ENCODE measurements around the gene CAPNS1. TPM values are rescaled to one million over a fixed set of nuclear protein-coding genes. Genes with fewer than 3 reads are reported as not detected.
"Not testable (repeated sequence)": the region's sequence is repeated elsewhere in the genome, so short reads cannot be mapped to it uniquely, and the experiment has no call there.

The CAPNS1 gene
- total RNA-seq, 1 donor from 2014 or later = 147 TPM

DNA sequence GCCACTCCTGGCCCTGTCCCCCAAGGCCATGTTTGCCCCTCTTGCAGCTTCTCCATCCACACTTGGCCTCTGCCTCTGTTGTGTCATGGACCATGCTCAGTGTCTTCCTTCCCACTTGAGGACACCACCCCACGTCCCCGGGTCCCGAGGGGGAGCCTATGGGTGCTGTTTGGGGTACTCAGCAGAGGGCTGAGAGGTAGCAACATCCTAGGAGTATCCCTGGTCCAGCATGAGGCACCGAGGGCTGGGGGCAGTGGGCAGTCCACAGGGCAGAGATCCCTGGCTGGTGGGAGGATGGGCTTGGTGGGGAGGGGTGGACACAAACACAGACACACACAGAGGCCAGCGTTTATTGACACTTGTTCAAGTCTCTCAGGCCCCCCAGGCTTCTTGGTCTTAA lies 10.7 kb downstream of the CAPNS1 start:
- no peak for DNase-seq (ENCODE audit: low spot score)

DNA sequence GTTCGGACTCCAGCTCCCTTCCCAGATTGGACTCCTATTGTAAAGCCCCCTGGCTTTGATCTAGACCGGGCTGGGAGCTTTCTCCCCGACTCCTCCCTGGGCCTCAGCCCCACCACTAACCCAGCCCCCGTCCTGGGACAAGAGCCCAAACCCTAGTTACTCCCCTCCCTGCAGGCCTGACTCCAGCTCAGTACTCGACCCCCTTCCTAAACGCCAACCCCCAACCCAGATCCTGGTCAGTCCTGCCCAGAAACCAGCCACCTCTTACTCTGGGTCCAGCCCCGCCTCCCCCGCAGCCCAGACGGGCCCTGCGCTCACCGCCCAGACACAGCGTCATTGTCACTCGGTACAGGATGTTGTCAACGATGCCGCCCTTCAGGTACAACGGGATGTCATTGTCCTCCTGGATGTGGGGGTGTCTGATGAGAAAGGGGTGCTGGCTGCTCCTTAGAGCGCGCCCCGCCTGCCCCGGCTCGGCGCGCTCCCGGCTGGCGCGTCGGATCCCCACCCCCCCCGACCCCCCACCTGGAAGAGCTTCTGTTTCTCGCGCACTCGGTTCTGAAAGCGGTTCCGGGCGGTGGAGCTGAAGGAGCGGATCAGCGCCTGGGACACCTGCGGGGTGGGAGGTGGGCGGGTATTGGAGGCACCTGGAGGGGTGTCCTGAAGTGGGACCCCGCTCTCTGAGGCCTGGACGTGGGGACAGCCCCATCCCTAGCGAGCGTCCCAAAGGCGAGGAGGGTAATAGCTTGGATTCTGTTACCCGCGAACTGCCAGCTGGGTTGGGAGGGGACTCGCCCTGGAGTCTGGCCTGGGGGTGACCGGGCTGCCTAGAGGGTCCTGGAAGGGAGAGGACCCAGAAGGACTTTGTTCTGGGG lies 11.5 kb downstream of the CAPNS1 start:
- peak; percentile 79 for DNase-seq (ENCODE audit: low spot score)

DNA sequence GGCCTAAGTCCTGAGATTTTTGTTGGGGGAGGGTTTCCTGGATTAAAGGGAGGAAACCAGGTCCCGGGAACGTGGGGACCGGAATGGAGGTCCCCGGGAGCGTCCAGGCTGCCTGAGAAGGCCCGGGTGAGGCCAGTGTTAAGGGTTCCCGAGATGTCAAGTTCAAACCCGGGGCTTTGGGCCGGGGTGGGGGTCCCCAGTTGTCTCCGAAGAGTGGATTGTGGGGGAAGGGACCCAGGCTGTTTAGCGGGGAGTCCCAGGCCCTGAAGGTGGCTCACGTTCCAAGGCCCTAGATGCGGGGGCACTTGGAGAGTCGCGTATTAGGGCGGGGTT lies 12.1 kb downstream of the CAPNS1 start:
- DNase-seq (ENCODE audit: low spot score) = no peak

DNA sequence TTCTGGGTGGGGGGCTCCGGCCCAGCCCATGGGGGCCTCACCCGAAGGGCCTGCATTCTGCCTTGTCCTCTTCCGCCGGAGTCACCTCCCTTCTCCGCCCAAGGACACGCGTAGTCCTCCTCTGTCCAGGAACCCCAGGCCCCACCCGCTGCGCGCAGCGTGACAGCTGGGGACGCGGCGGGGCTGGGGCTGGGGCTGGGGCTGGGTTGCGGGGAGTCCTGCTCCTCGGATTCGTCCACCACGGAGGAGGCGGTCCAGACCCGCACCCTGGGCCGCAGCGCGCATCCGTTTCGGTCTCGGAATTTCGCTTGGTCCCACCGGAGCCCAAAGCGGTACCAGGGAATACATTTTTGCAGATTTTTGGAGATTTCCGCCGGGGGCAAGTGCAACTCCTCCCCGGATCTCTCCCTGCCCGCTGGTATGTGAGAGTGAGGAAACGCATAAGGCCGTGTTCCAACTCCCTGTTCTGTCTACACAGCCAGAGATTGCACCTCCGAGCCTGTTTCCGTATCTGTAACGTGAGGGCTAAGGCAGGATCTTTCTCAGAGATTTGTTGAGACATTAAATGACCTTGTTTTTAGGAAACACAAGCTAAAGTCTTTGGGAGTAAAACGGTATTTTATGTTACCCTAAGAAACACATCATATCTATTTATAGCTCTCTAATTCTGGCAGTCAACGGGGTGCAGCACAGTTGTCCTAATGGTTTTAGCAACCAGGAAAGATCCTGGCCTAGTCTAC lies 12.7 kb downstream of the CAPNS1 start, which contains the start of gene COX7A1:
Gene COX7A1 (minus strand): TSS at position 96 of the 740 bp plus-strand sequence. CDS start 40 bp downstream, at position 56.
- DNase-seq (ENCODE audit: low spot score) = peak; percentile 71

DNA sequence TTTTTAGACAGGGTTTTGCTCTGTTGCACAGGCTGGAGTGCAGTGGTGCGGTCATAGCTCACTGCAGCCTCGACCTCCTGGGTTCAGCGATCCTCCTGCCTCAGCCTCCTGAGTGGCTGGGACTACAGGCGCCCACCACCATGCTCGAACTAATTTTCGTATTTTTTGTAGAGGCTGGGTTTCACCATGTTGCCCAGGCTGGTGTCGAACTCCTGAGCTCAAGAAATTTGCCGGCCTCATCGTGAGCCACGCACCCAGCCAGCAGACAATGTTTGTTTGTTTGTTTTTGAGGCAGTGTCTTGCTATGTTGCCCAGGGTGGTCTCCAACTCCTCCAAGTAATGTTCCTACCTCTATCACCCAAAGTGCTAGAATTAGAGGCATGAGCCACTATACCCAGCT lies 13.3 kb downstream of the CAPNS1 start:
- DNase-seq (ENCODE audit: low spot score) = no peak

DNA sequence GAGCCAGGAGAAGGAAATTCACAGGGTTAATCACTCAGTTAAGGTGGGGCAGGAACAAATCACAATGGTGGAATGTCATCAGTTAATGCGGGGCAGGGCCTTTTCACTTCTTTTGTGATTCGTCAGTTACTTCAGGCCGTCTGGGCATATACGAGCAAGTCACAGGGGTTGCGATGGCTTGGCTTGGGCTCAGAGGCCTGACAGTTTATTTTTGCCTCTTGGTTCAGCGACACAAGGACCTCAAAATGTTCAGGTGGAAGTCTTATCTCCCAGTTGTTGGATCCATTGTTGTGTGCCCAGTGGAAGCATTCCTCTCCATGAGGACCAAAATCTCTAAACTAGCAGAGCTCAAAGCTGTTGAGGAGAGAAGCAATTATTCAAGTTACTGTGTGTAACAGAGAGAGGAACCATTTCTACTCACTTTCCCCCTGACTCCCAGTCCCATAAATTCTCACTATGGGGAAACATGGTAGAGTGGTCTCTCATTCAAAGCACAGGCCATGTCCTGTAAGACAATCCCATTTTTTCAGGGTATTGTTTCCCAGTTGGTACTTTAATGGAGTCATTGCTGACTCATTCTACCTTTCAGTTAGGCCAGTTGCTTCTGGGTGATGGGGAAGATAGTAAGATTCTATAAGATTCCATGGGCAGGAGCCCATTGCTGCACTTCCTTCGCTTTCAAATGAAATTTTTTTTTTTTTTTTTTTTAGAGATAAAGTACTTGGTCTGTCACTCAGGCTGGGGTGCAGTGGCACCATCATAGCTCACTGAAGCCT lies 21.1 kb downstream of the CAPNS1 start:
- no peak for DNase-seq (ENCODE audit: low spot score)

DNA sequence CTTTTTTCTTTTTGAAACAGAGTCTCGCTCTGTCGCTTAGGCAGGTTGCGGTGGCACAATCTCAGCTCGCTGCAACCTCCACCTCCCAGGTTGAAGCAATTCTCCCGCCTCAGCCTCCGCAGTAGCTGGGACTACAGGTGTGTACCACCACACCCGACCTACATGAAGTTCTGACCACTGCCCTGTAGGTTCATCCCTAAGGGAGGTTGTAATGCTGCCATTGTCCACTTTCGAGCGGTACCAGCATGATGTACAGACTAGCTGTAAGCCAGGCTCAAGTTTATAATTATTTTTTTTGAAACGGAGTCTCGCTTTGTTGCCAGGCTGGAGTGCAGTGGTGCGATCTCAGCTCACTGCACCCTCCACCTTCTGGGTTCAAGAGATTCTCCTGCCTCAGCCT lies 23.9 kb downstream of the CAPNS1 start:
- no peak for DNase-seq (ENCODE audit: low spot score)

DNA sequence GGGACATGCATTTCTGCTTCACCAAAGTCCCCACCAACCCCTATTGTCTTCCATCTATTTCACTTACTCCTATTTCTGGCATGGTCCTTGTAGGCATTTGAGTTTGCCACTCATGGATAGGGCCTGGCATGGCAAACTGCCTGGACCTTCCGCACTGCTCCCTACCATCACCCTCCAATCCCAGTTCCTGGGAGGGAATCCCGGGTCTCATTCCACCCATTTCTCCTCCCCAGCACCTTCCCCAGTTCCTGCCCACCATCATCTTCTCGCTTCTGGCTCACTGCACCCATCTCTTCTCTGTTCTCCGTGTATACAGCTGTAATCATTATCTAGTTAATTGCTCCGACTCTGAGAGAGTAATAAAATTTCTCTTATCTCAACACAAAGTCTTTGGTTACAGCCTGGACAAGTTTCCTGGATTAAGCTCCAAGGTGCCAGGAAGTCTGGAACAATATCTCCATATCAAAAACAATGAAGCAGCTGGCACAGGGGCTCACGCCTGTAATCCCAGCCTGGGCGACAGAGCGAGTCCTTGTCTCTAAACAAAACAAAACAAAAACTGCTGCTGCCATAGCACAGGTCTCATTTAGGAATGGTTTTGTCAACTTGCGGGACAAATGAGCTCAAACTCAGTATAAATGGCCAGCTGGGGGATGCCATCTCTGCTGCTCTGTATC lies 29.4 kb downstream of the CAPNS1 start:
- DNase-seq (ENCODE audit: low spot score) = no peak

DNA sequence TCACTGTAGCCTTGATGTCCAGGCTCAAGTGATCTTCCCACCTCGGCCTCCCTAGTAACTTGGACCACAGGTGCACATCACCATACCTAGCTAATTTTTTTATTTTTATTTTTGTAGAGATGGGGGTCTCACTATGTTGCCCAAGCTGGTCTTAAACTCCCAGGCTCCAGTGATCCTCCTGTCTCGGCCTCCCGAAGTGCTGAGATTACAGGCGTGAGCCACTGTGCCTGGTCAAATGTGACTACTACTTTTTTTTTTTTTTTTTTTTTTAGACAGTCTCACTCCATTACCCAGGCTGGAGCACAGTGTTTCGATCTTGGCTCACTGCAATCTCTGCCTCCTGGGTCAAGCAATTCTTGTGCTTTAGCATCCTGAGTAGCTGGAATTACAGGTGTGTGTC lies 33.0 kb downstream of the CAPNS1 start:
- no peak for DNase-seq (ENCODE audit: low spot score)

DNA sequence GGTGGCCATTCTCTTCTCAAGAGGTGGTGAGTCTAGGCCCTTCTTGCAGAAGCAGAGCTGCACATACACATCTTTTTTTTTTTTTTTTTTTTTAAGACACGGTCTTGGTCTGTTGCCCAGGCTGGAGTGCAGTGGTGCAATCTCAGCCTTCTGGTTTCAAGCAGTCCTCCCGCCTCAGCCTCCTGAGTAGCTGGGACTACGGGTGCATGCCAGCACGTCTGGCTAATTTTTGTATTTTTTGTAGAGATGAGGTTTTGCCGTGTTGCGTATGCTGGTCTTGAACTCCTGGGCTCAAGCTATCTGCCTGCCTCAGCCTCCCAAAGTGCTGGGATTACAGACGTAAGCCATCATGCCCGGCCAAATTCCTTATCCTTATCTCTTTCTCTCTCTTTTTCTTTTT lies 34.0 kb downstream of the CAPNS1 start:
- DNase-seq (ENCODE audit: low spot score) = not testable (repeated sequence)

DNA sequence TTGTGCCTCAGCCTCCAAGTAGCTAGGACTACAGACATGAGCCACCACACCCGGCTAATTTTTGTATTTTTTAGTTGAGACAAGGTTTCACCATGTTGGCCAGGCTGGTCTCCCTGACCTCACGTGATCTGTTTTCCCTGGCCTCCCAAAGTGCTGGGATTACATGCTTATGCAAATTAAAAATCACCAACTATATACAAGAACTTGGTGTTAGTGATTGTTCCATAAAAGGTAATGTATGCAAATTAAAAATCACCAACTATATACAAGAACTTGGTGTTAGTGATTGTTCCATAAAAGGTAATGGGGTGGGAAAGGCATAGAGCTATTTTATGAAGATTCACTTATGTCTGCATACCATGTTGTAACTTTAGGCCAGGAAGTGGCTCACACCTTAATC lies 39.2 kb downstream of the CAPNS1 start:
- not testable (repeated sequence) for DNase-seq (ENCODE audit: low spot score)

DNA sequence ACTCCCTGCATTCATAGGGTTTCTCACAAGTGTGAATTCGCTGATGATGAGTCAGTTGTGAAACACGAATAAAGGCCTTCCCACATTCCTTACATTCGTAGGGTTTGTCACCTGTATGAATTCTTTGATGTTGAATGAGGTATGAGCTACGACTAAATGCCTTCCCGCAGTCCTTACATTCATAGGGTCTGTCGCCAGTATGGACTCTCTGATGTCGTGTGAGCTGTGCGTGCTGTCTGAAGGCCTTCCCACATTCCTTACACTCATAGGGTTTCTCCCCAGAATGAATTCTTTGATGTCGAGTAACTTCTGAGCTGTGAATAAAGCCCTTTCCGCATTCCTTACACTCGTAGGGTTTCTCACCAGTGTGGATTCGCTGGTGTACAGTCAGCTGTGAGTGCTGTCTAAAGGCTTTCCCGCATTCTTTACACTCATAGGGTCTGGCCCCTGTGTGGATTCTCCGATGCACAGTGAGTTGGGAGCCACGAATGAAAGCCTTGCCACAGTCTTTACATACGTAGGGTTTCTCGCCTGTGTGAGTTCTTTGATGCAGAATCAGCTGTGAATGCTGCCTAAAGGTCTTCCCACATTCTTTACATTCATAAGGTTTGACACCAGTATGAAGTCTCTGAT lies 42.9 kb downstream of the CAPNS1 start:
- peak; percentile 45 for DNase-seq (ENCODE audit: low spot score)

DNA sequence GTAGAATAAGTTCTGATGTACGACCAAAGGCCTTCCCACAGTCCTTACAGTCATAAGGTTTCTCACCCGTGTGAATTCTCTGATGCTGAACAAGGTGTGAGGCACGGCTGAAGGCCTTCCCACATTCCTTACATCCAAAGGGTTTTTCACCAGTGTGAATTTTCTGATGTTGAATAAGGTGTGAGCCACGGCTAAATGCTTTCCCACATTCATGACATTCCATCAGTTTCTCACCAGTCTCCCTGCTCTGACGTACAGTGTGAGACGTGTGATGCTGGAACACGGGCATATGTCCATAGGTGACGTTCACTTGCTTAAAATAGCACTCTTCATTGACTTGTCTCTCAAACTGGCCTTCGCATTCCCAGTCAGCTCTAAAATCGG lies 43.4 kb downstream of the CAPNS1 start:
- no peak for DNase-seq (ENCODE audit: low spot score)

DNA sequence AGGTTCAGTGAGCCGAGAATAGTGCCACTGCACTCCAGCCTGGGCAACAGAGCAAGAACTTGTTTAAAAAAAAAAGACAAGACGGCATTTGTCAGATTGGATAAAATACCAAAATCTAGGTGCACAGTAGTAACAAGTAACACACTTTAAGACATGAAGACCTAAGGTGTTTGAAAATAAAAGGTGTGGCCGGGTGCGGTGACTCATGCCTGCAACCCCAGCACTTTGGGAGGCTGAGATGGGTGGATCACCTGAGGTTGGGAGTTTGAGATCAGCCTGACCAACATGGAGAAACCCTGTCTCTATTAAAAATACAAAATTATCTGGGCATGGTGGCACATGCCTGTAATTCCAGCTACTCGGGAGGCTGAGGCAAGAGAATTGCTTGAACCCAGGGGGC lies 46.9 kb downstream of the CAPNS1 start:
- DNase-seq (ENCODE audit: low spot score) = not testable (repeated sequence)

DNA sequence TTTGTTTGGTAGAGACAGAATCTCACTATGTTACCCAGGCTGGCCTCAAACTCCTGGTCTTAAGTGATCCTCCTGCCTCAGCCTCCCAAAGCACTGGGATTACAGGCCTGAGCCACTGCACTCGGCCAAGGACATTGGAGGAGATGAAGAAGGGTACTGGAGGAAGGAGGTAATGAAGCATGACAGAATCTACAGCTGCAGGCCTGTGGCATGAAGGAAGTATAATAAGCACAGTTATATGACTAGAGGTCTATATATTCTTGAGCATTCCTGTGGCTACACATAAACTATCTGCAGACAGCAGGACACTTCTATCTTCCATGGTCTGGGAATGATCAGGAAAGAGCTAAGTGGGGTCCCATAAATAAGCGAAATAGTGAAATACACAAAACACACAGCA lies 56.4 kb downstream of the CAPNS1 start:
- DNase-seq (ENCODE audit: low spot score) = no peak

DNA sequence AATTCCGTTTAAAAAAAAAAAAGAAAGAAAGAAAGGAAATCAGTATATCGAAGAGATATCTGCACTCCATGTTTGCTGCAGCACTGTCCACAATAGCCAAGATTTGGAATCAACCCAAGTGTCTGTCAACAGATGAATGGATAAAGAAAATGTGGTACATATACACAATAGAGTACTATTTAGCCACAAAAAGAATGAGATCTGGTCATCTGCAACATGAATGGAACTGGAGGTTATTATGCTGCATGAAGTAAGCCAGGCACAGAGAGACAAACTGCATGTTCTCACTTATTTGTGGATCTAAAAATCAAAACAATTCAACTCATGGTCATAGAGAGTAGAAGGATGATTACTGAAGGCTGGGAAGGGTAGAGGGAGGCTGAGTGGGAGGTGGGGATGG lies 58.3 kb downstream of the CAPNS1 start:
- no peak for DNase-seq (ENCODE audit: low spot score)

Other genes starting within 250 kb of the CAPNS1 start
- gene NFKBID, start 239.5 kb upstream of the CAPNS1 start, total RNA-seq (ENCODE audit: insufficient read depth, low replicate concordance) = 15.6 TPM
- not detected for gene HCST, start 237.5 kb upstream of the CAPNS1 start, total RNA-seq (ENCODE audit: insufficient read depth, low replicate concordance)
- gene TYROBP, start 231.8 kb upstream of the CAPNS1 start, total RNA-seq (ENCODE audit: insufficient read depth, low replicate concordance) = 28.4 TPM
- gene LRFN3, start 203.7 kb upstream of the CAPNS1 start, total RNA-seq (ENCODE audit: insufficient read depth, low replicate concordance) = 2.9 TPM
- 20.2 TPM for gene SDHAF1, start 144.9 kb upstream of the CAPNS1 start, total RNA-seq (ENCODE audit: insufficient read depth, low replicate concordance)
- 0.48 TPM for gene SYNE4, start 131.3 kb upstream of the CAPNS1 start, total RNA-seq (ENCODE audit: insufficient read depth, low replicate concordance)
- gene ALKBH6, start 125.9 kb upstream of the CAPNS1 start, total RNA-seq (ENCODE audit: insufficient read depth, low replicate concordance) = 27.2 TPM
- gene CLIP3, start 107.2 kb upstream of the CAPNS1 start, total RNA-seq (ENCODE audit: insufficient read depth, low replicate concordance) = 3.9 TPM
- 1.4 TPM for gene THAP8, start 85.8 kb upstream of the CAPNS1 start, total RNA-seq (ENCODE audit: insufficient read depth, low replicate concordance)
- gene WDR62, start 85.2 kb upstream of the CAPNS1 start, total RNA-seq (ENCODE audit: insufficient read depth, low replicate concordance) = 1.2 TPM
- gene OVOL3, start 28.9 kb upstream of the CAPNS1 start, total RNA-seq (ENCODE audit: insufficient read depth, low replicate concordance) = not detected
- 8.4 TPM for gene POLR2I, start 25.2 kb upstream of the CAPNS1 start, total RNA-seq (ENCODE audit: insufficient read depth, low replicate concordance)
- gene TBCB, start 24.6 kb upstream of the CAPNS1 start, total RNA-seq (ENCODE audit: insufficient read depth, low replicate concordance) = 61.6 TPM
- 4.3 TPM for gene COX7A1, start 12.4 kb downstream of the CAPNS1 start, total RNA-seq (ENCODE audit: insufficient read depth, low replicate concordance)
- gene ZNF565, start 74.6 kb downstream of the CAPNS1 start, total RNA-seq (ENCODE audit: insufficient read depth, low replicate concordance) = 4.3 TPM
- 70.5 TPM for gene ZNF146, start 75.0 kb downstream of the CAPNS1 start, total RNA-seq (ENCODE audit: insufficient read depth, low replicate concordance)
- 10.4 TPM for gene ZFP14, start 239.1 kb downstream of the CAPNS1 start, total RNA-seq (ENCODE audit: insufficient read depth, low replicate concordance)

All from umbilical cord (tissue), 2 donors.